Ovary (tissue), 9 donors: ENCODE data around the gene AGFG2. TPM values are rescaled to one million over a fixed set of nuclear protein-coding genes. Genes with fewer than 3 reads are reported as not detected.

Experiments
- DNase-seq, 5 donors: peaks; one replicate each; pipeline ENCODE4 v3.0.0-alpha.2; 2019 to 2020
- H3K27ac ChIP-seq, 2 donors: fragments of 200-600 bp; one replicate each; pipeline versions ENCODE4 v1.5.1 to v1.8.0; 2019 to 2022
- H3K27me3 ChIP-seq: fragments of 200-600 bp; one replicate; pipeline ENCODE4 v1.8.0; 2022
- H3K36me3 ChIP-seq: fragments of 200-600 bp; sonication (generic); one replicate; pipeline ENCODE4 v1.5.1; 2019
- H3K4me1 ChIP-seq: one replicate; pipeline ENCODE4 v1.8.1; 2013; ENCODE audit warnings: mild to moderate bottlenecking, moderate library complexity; ENCODE audit not compliant: insufficient read depth
- H3K4me3 ChIP-seq: fragments of 200-600 bp; sonication (generic); one replicate; pipeline ENCODE4 v1.5.1; 2017
- H3K9me3 ChIP-seq, 2 donors: fragments of 200-600 bp in 1 of 2; sonication (generic) in 1 of 2; one replicate each; pipeline versions ENCODE4 v1.5.1 to v1.8.1; 2013 to 2019; ENCODE audit warnings: mild to moderate bottlenecking in 1 of 2, moderate library complexity in 1 of 2
- EP300 ChIP-seq: sonication (generic); formaldehyde crosslinking; IDR thresholded peaks from one replicate; pipeline ENCODE4 v1.6.1; 2017; ENCODE audit warnings: antibody characterized with exemption
- POLR2A ChIP-seq: fragments of 450-650 bp; IDR thresholded peaks from one replicate; pipeline ENCODE4 v1.6.1; 2017; ENCODE audit warnings: antibody characterized with exemption, mild to moderate bottlenecking, moderate library complexity
- WGBS, 3 donors: extraction: QIAGEN DNeasy Blood & Tissue Kit in 1 of 3; methylation state at CpG; one replicate each; pipeline versions ENCODE4 v1.1.5 to v1.1.7; 2013 to 2017; 5-methylcytosine and 5-hydroxymethylcytosine counted together
- intact Hi-C, 4 donors: fragments of 100-400 bp; cut with DNase I; formaldehyde crosslinking; loops; one replicate each; pipeline versions ENCODE4 v1.11.0 to v1.15.1; 2022 to 2023
- polyA plus RNA-seq, 2 donors: library from polyadenylated mRNA; stranded (reverse); fragments of 200-250 nt in 1 of 2; fragments of 350-450 nt in 1 of 2; fragmentation: Illumina TruSeq in 1 of 2; extraction: RNeasy Lipid Tissue Mini Kit (QIAGEN cat#74804) in 1 of 2; gene quantifications; one replicate each; pipeline ENCODE4 v1.2.3, GENCODE V29; 2013 to 2014
- total RNA-seq, 7 donors: library from RNA; depleted of rRNA in 2 of 7; stranded (reverse); fragments of >200 nt in 2 of 7; fragmentation: NEBNext Ultra II Directional in 3 of 7; extraction: Animal tissue kit (Norgen Biotek cat#: 25700) in 3 of 7; gene quantifications; one replicate each; pipeline versions ENCODE4 v1.1.0 to v1.2.4, GENCODE V29; 2016 to 2023
- TF ChIP-seq, protein P1 (sequence below), 3 donors: fragments of 450-650 bp in 2 of 3; fragments of 200-600 bp in 1 of 3; IDR thresholded peaks; one replicate each; pipeline versions ENCODE4 v1.5.1 to v1.8.0; 2016 to 2022; ENCODE audit warnings: antibody characterized with exemption in 3 of 3, mild to moderate bottlenecking in 1 of 3
- donor health status: DM: no; HTN: no; CAD: no; lungs with moderate emphysema.
- donor health status: DM: no; HTN: no; CAD: no.
- donor health status: Bipolar disorder and iron deficiency.
- donor health status: DM: yes; HTN: yes; CAD: no.
- donor health status: DM: no; HTN: no; CAD: no.
- donor health status: DM: yes; HTN: yes; CAD: no.

Gene AGFG2
- total and polyA plus RNA-seq, 9 donors: 10.0 to 115 (median 55.9) TPM

- Histone ChIP-seq H3K27ac (no peak overlapping the region), H3K27me3 (no peaks in the 10 kb centered on the region), H3K4me1 (no peaks in the 10 kb centered on the region), H3K4me3 (no peak overlapping the region), H3K36me3 (no peaks in the 10 kb centered on the region), H3K9me3 (no peaks in the 10 kb centered on the region)
- intact Hi-C loops: no loop called here
- TF ChIP-seq POLR2A: no peak
- TF ChIP-seq, protein P1, sequence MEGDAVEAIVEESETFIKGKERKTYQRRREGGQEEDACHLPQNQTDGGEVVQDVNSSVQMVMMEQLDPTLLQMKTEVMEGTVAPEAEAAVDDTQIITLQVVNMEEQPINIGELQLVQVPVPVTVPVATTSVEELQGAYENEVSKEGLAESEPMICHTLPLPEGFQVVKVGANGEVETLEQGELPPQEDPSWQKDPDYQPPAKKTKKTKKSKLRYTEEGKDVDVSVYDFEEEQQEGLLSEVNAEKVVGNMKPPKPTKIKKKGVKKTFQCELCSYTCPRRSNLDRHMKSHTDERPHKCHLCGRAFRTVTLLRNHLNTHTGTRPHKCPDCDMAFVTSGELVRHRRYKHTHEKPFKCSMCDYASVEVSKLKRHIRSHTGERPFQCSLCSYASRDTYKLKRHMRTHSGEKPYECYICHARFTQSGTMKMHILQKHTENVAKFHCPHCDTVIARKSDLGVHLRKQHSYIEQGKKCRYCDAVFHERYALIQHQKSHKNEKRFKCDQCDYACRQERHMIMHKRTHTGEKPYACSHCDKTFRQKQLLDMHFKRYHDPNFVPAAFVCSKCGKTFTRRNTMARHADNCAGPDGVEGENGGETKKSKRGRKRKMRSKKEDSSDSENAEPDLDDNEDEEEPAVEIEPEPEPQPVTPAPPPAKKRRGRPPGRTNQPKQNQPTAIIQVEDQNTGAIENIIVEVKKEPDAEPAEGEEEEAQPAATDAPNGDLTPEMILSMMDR (IDR thresholded peaks at IDR 0.05): no peak
- TF ChIP-seq EP300: no peak
- WGBS, 3 donors: 18 to 34% (median 26%) methylated on average over 20 of the region's 20 CpGs
- DNase-seq: peak in 2 of 5 donors; percentile 42 to 70
Observed at GRCh38 chr7:100590077-100590737, 51.2 kb downstream of the AGFG2 start.

DNA sequence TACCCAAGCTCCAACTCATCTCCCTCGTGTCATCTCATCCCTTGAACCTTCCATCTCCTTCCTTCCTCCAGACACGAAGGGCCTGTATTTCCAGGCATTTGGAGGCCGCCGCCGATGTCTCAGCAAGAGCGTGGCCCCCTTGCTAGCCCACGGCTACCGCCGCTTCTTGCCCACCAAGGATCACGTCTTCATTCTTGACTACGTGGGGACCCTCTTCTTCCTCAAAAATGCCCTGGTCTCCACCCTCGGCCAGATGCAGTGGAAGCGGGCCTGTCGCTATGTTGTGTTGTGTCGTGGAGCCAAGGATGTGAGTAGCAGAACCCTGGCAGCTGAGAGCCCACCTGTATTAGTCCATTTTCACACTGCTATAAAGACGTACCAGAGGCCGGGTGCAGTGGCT is 52.6 kb downstream of the AGFG2 start:
- H3K9me3 ChIP-seq: no peaks in the 10 kb centered on the region
- H3K4me1 ChIP-seq: no peaks in the 10 kb centered on the region
- intact Hi-C loops: no loop called here
- 93 to 96% (median 93%) methylated on average over 17 of the region's 17 CpGs for WGBS, 3 donors
- no peaks in the 10 kb centered on the region for H3K27me3 ChIP-seq
- no peak overlapping the region for H3K4me3 ChIP-seq
- no peak for DNase-seq
- H3K27ac ChIP-seq: no peak overlapping the region
- TF ChIP-seq POLR2A (no peak), EP300 (no peak)
- TF ChIP-seq, protein P1 (IDR thresholded peaks at IDR 0.05): no peak
- H3K36me3 ChIP-seq: no peaks in the 10 kb centered on the region

GRCh38 chr7:100595188-100595587 is 56.2 kb downstream of the AGFG2 start:
- H3K27ac ChIP-seq: no peak overlapping the region
- 90 to 96% (median 96%) methylated on average over 7 of the region's 7 CpGs for WGBS, 3 donors
- no peaks in the 10 kb centered on the region for H3K36me3 ChIP-seq
- H3K27me3 ChIP-seq: no peaks in the 10 kb centered on the region
- no peak overlapping the region for H3K4me3 ChIP-seq
- no peak for DNase-seq
- intact Hi-C loops: no loop called here
- TF ChIP-seq POLR2A (no peak), EP300 (no peak)
- TF ChIP-seq, protein P1 (IDR thresholded peaks at IDR 0.05): no peak
- no peaks in the 10 kb centered on the region for H3K9me3 ChIP-seq
- no peaks in the 10 kb centered on the region for H3K4me1 ChIP-seq

DNA sequence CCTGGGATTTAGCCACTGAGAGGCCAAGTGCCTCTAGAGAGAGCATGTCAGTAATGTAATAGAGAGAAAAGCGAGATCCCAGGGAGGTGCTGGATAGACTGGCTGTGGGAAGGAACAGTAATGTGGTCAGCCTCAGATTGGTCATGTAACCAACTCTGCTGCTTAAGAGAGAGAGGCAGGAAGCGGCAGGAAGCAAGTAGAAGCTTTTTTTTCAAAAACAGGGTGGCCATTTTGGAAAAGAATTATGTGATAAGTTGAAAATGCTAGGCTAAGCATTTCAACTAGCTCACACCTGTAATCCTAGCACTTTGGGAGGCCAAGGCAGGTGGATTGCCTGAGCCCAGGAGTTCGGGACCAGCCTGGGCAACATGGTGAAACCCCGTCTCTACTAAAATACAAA is 59.4 kb downstream of the AGFG2 start:
- peaks cover 14% of the 10 kb centered on the region for H3K4me1 ChIP-seq
- no peaks in the 10 kb centered on the region for H3K36me3 ChIP-seq
- no peaks in the 10 kb centered on the region for H3K9me3 ChIP-seq
- H3K27ac ChIP-seq: no peak overlapping the region
- TF ChIP-seq, protein P1 (IDR thresholded peaks at IDR 0.05): no peak
- TF ChIP-seq POLR2A: no peak
- TF ChIP-seq EP300: no peak
- H3K4me3 ChIP-seq: no peak overlapping the region
- intact Hi-C loops: no loop called here
- no peak for DNase-seq
- H3K27me3 ChIP-seq: no peaks in the 10 kb centered on the region
- WGBS, 3 donors: 91 to 94% (median 92%) methylated on average over 4 of the region's 4 CpGs
